Ovary (tissue), 10 donors: ENCODE measurements around the gene KCTD12. TPM values are rescaled to one million over a fixed set of nuclear protein-coding genes. Genes with fewer than 3 reads are reported as not detected.

Source experiments
- DNase-seq, 5 donors: peaks; one replicate each; pipeline ENCODE4 v3.0.0-alpha.2; 2019 to 2020
- H3K27ac ChIP-seq, 2 donors: fragments of 200-600 bp; one replicate each; pipeline versions ENCODE4 v1.5.1 to v1.8.0; 2019 to 2022
- H3K27me3 ChIP-seq: fragments of 200-600 bp; one replicate; pipeline ENCODE4 v1.8.0; 2022
- H3K36me3 ChIP-seq: fragments of 200-600 bp; sonication (generic); one replicate; pipeline ENCODE4 v1.5.1; 2019
- H3K4me1 ChIP-seq: one replicate; pipeline ENCODE4 v1.8.1; 2013; ENCODE audit warnings: mild to moderate bottlenecking, moderate library complexity; ENCODE audit not compliant: insufficient read depth
- H3K4me3 ChIP-seq: fragments of 200-600 bp; sonication (generic); one replicate; pipeline ENCODE4 v1.5.1; 2017
- H3K9me3 ChIP-seq, 2 donors: fragments of 200-600 bp in 1 of 2; sonication (generic) in 1 of 2; one replicate each; pipeline versions ENCODE4 v1.5.1 to v1.8.1; 2013 to 2019; ENCODE audit warnings: mild to moderate bottlenecking in 1 of 2, moderate library complexity in 1 of 2
- CTCF ChIP-seq, 3 donors: fragments of 450-650 bp in 2 of 3; fragments of 200-600 bp in 1 of 3; IDR thresholded peaks; one replicate each; pipeline versions ENCODE4 v1.5.1 to v1.8.0; 2016 to 2022; ENCODE audit warnings: antibody characterized with exemption in 3 of 3, mild to moderate bottlenecking in 1 of 3
- EP300 ChIP-seq: sonication (generic); formaldehyde crosslinking; IDR thresholded peaks from one replicate; pipeline ENCODE4 v1.6.1; 2017; ENCODE audit warnings: antibody characterized with exemption
- POLR2A ChIP-seq: fragments of 450-650 bp; IDR thresholded peaks from one replicate; pipeline ENCODE4 v1.6.1; 2017; ENCODE audit warnings: antibody characterized with exemption, mild to moderate bottlenecking, moderate library complexity
- WGBS, 3 donors: extraction: QIAGEN DNeasy Blood & Tissue Kit in 1 of 3; methylation state at CpG; one replicate each; pipeline versions ENCODE4 v1.1.5 to v1.1.7; 2013 to 2017; 5-methylcytosine and 5-hydroxymethylcytosine counted together
- intact Hi-C, 4 donors: fragments of 100-400 bp; cut with DNase I; formaldehyde crosslinking; loops; one replicate each; pipeline versions ENCODE4 v1.11.0 to v1.15.1; 2022 to 2023
- long read RNA-seq, 3 donors: library from polyadenylated mRNA in 2 of 3; unstranded in 2 of 3; transcript quantifications; one replicate each; pipeline ENCODE4 v2.0.0 and lab custom pipeline, GENCODE V29; 2021 to 2026
- polyA plus RNA-seq, 2 donors: library from polyadenylated mRNA; stranded (reverse); fragments of 200-250 nt in 1 of 2; fragments of 350-450 nt in 1 of 2; fragmentation: Illumina TruSeq in 1 of 2; extraction: RNeasy Lipid Tissue Mini Kit (QIAGEN cat#74804) in 1 of 2; gene quantifications; one replicate each; pipeline ENCODE4 v1.2.3, GENCODE V29; 2013 to 2014
- total RNA-seq, 7 donors: library from RNA; depleted of rRNA in 2 of 7; stranded (reverse); fragments of >200 nt in 2 of 7; fragmentation: NEBNext Ultra II Directional in 3 of 7; extraction: Animal tissue kit (Norgen Biotek cat#: 25700) in 3 of 7; gene quantifications; one replicate each; pipeline versions ENCODE4 v1.1.0 to v1.2.4, GENCODE V29; 2016 to 2023
- donor health status: DM: no; HTN: no; CAD: no; lungs with moderate emphysema.
- donor health status: DM: no; HTN: no; CAD: no.
- donor health status: Bipolar disorder and iron deficiency.
- donor health status: DM: yes; HTN: yes; CAD: no.
- donor health status: DM: no; HTN: no; CAD: no.
- donor health status: DM: yes; HTN: yes; CAD: no.

KCTD12 gene
- total RNA-seq (10 to 100 TPM; 44.1 to 91.8 (median 84.4) TPM), polyA plus RNA-seq (10 to 100 TPM; 52.3 to 68.5 TPM)
- long read RNA-seq, donor 1, full-length matches to known transcripts = 11 of 11 reads
- long read RNA-seq, donor 1, partial matches to known transcripts = 0 of 11 reads
- long read RNA-seq, donor 1, other reads (novel, unspliced or antisense) = 0 of 11 reads
- long read RNA-seq, donor 2, full-length matches to known transcripts = 125 of 125 reads
- long read RNA-seq, donor 2, partial matches to known transcripts = 0 of 125 reads
- long read RNA-seq, donor 2, other reads (novel, unspliced or antisense) = 0 of 125 reads
- long read RNA-seq, donor 3, full-length matches to known transcripts = 5 of 5 reads
- long read RNA-seq, donor 3, partial matches to known transcripts = 0 of 5 reads
- long read RNA-seq, donor 3, other reads (novel, unspliced or antisense) = 0 of 5 reads

DNA sequence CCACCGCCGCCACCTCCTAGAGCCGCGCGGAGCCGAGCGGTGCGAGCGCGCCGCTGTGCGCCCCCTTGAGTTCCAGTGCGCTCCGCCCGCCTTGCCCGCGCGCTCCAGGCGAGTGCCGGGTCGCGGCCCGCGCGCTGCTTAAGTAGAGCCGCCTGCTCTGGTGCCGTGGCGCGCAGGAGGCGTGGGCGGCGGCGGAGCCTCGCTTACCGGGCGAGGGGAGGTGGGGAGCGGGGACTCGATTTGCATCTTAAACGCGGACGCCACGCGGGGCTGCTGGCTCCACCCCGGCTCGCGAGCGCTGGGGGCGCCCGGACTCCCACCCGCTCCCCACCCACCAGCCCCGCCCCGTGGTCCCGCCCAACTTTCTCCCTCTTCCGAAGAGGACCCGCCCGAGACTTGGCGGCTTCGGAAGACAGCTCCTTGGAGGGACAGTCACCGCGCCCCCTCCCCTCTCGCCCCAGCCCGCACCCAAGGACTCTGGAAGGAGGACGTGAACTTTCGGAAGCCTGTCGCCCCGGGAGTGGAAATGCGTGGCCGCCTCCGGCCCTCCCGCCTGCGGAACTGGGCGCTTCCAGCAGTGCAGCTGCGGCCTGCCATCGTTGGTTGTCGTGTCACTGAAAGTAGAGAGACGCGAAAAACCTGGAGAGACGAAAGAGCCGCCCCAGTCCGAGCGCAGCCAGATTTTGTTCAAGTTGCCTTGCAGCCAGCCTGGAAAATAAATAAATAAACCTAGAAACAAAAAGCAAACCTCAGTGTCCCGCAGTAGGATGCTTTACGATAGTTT, at the start of gene KCTD12:
KCTD12 (minus strand) TSS at position 114 of the 784 bp plus-strand sequence. CDS start 257 bp downstream, outside the sequence.
- Histone ChIP-seq H3K36me3 (no peaks in the 10 kb centered on the region), H3K4me3 (peak within 1 kb of the TSS; percentile 82), H3K27ac (peak within 1 kb of the TSS; percentile 73 to 86), H3K4me1 (peaks cover 1% of the 10 kb centered on the region), H3K9me3 (no peaks in the 10 kb centered on the region), H3K27me3 (no peaks in the 10 kb centered on the region)
- intact Hi-C loops = loop anchor here in 1 of 4 donors (10.0 kb wide), 1 partner anchor 412 kb away; no protein-coding TSS in a partner anchor
- DNase-seq = peak; percentile 76 to 87 (median 85)
- 0 to 1% (median 0%) methylated on average over 69 to 83 of the region's 83 CpGs for WGBS, 3 donors
- TF ChIP-seq POLR2A = peak; percentile 39
- no peak for TF ChIP-seq EP300
- peak in 2 of 3 donors; percentile 53 to 60 for TF ChIP-seq CTCF (IDR thresholded peaks at IDR 0.05)

DNA sequence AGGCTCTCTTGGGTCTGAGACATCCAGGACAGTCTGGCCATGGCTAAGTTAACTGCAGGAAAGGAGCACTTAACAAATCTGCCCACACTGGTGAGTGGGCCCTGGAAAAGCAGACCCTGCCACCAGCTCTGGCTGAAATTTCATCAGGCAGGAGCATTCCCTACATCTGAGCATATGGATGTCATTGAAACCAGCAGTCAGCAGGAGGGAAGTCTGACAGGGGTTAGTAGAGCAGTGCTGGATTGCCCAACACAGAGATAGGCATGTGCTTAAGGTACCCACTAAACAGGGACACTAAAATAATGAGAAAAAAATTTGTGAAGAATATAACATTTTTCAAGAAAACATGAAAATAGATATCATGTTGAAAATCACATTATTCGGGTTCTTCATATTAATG, 48.5 kb upstream of the KCTD12 start:
- no peak for TF ChIP-seq EP300
- no peak for TF ChIP-seq POLR2A
- no peak for TF ChIP-seq CTCF (IDR thresholded peaks at IDR 0.05)
- 85 to 100% (median 94%) methylated on average over 1 of the region's 1 CpG for WGBS, 3 donors

DNA sequence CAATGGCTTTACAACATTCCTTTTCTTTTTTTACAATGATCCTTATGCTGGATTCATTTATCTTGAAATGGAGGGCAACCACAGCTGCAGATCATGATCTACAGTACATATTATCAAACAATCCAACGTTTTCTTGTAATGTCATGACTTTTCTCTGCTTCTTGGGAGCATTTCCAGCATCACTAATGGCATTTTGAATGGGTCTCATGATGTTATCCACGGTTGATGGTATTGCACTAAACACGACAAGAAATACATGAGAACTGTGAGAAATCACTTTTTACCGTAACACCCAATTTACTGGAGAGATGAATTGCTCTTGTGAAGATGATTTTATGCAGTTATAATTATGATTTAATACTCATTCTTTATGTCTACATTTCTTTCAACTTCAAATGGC, 45.9 kb upstream of the KCTD12 start:
- Histone ChIP-seq H3K36me3 (no peaks in the 10 kb centered on the region), H3K27me3 (no peaks in the 10 kb centered on the region), H3K9me3 (no peaks in the 10 kb centered on the region), H3K4me3 (no peak overlapping the region), H3K4me1 (no peaks in the 10 kb centered on the region), H3K27ac (no peak overlapping the region)
- 72 to 79% (median 77%) methylated on average over 4 of the region's 4 CpGs for WGBS, 3 donors
- TF ChIP-seq EP300 (no peak), CTCF (IDR thresholded peaks at IDR 0.05) (no peak), POLR2A (no peak)
- intact Hi-C loops = no loop called here
- DNase-seq = no peak

More for the DNA sequence above, 48.5 kb upstream of the KCTD12 start:
- H3K27ac ChIP-seq = no peak overlapping the region
- intact Hi-C loops = no loop called here
- H3K9me3 ChIP-seq = no peaks in the 10 kb centered on the region
- no peaks in the 10 kb centered on the region for H3K4me1 ChIP-seq
- no peaks in the 10 kb centered on the region for H3K27me3 ChIP-seq
- H3K4me3 ChIP-seq = no peak overlapping the region
- no peak for DNase-seq
- H3K36me3 ChIP-seq = no peaks in the 10 kb centered on the region

DNA sequence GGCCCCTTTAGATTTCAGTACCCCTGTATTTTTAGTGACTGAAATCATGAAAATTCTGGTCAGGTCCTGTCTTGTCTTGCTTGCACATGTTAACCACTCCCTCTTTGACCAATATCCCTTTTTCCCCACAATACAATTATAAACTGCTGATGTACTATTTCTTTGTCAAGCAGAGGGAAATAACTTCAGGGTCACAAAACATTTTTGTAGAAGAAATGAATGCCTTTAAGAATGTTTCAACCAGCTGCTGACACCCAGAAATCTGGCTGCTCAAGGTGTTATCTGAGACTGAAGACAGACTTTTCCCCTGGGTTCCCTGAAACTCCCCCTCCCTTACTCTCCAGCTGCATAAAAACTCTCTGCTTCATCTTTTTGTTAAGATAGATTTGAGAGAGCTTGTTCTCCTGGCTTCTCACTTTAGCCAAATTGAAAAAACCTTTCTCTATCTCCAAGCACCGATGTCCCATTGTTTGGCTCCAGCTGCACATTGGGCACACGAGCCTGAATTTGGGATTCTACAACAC, 43.7 kb upstream of the KCTD12 start:
- intact Hi-C loops = no loop called here
- no peak for DNase-seq
- WGBS, 3 donors = 29 to 45% (median 33%) methylated on average over 2 of the region's 2 CpGs

More for the DNA sequence above, 43.7 kb upstream of the KCTD12 start:
- TF ChIP-seq POLR2A (no peak), EP300 (no peak), CTCF (IDR thresholded peaks at IDR 0.05) (no peak)
- Histone ChIP-seq H3K36me3 (no peaks in the 10 kb centered on the region), H3K9me3 (no peaks in the 10 kb centered on the region), H3K27ac (no peak overlapping the region), H3K4me1 (no peaks in the 10 kb centered on the region), H3K4me3 (no peak overlapping the region), H3K27me3 (no peaks in the 10 kb centered on the region)
